ENCODE results near the gene GNAZ.

GNAZ gene

GRCh38 chr22:23064381-23065068, 5.8 kb upstream of the GNAZ start:
- no peak for DNase-seq
- Mint-ChIP-seq H3K36me3 (ENCODE audit: insufficient read depth) (peaks cover 4% of the 10 kb centered on the region), H3K27ac (no peak overlapping the region), H3K9me3 (no peaks in the 10 kb centered on the region), H3K27me3 (peaks cover 0 to 10% of the 10 kb centered on the region in 2 donors), H3K4me3 (no peak overlapping the region), H3K4me1 (ENCODE audit: low read depth in 2 of 2) (peaks cover 8 to 11% of the 10 kb centered on the region in 2 donors)
- no peak for ATAC-seq (replicated peaks)

DNA sequence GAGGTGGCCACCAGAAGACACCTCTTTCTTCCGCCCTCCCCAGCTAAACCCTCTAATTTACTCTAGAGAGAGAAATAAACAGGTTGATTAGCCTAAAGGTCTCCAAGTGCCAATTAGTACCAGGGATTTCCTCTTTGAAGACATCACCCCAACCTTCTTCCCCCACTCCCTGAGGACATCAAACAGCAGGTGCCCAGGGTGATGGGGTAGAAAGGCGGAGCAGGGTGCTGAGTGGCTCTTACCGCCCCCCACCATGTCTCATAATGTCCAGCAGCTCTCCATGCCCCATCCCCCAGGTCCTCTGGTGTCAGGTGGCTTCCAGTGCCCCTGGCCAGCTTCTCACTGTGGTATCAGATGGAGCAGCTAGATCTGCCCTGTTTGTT, 5.3 kb upstream of the GNAZ start:
- Mint-ChIP-seq H3K4me1 (ENCODE audit: low read depth in 2 of 2) (peaks cover 11 to 14% of the 10 kb centered on the region in 2 donors), H3K27ac (no peak overlapping the region), H3K4me3 (no peak overlapping the region), H3K9me3 (no peaks in the 10 kb centered on the region), H3K27me3 (peaks cover 0 to 10% of the 10 kb centered on the region in 2 donors), H3K36me3 (ENCODE audit: insufficient read depth) (peaks cover 7% of the 10 kb centered on the region)
- DNase-seq (no peak), ATAC-seq (replicated peaks) (no peak)

- DNase-seq = no peak
- H3K36me3 Mint-ChIP-seq (ENCODE audit: insufficient read depth) = peaks cover 7% of the 10 kb centered on the region
- no peak overlapping the region for H3K27ac Mint-ChIP-seq
Measured at GRCh38 chr22:23065495-23066122, 4.7 kb upstream of the GNAZ start.

GRCh38 chr22:23066200-23067022, 3.9 kb upstream of the GNAZ start:
- no peak for DNase-seq
- H3K27me3 Mint-ChIP-seq = peaks cover 0 to 2% of the 10 kb centered on the region in 2 donors
- H3K36me3 Mint-ChIP-seq (ENCODE audit: insufficient read depth) = peaks cover 8% of the 10 kb centered on the region
- ATAC-seq (replicated peaks) = no peak
- no peak overlapping the region for H3K4me3 Mint-ChIP-seq
- H3K27ac Mint-ChIP-seq = peak overlapping the region in 1 of 2 donors; percentile 1
- no peaks in the 10 kb centered on the region for H3K9me3 Mint-ChIP-seq
- peaks cover 14 to 19% of the 10 kb centered on the region in 2 donors for H3K4me1 Mint-ChIP-seq (ENCODE audit: low read depth in 2 of 2)

More at GRCh38 chr22:23065495-23066122, 4.7 kb upstream of the GNAZ start:
- Mint-ChIP-seq H3K9me3 (no peaks in the 10 kb centered on the region), H3K4me1 (ENCODE audit: low read depth in 2 of 2) (peaks cover 11 to 14% of the 10 kb centered on the region in 2 donors), H3K4me3 (no peak overlapping the region), H3K27me3 (peaks cover 0 to 5% of the 10 kb centered on the region in 2 donors)
- no peak for ATAC-seq (replicated peaks)

DNA sequence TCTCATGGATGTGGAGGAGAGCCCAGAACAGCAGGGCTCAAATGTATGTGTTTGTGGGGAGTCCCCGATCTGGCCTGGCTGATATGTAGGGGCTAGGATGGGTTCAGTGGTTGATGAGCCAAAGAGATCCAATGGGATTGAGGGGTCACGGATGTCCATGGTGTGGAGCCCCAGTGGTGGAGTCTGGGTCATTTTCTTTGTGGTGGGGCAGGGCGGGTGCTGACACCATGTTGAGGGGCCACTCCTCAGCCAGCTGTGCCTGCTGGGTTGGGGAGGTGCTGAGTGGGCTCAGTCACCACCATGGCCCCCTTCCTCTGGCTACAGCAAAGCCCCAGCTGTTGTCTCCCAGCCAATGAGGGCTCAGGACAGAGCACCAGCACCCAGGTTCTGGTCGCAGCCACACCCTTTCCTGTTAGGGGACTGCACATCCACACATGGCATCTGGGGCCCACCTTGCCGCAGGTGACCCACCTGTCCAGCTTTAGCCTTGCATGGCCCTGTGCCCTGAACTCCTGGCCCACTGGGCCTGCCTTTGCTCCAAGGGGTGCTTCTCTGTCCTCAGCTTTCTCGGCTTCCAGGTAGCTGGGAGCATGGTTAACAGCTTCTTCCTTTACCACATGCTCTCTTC, 3.2 kb upstream of the GNAZ start:
- H3K4me3 Mint-ChIP-seq = no peak overlapping the region

DNA sequence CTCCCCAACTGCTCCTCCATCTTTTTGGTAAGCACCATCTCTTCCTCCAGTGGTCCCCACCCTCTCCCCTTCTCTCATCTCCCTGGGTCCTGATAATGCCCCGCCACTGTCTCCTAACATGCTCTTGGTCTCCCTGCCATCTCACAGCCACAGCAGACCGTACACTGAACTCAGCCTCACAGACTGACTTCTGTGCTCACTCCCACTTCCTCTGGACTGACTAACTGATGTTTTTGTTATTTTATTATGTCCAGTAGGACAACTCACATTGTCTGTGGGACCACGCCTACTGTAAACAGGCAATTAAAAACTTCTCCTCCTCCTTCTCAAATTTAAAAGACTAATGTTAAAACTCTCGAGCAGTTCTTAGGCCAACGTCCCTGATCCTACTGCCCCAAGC, 2.6 kb upstream of the GNAZ start:
- ATAC-seq (replicated peaks) = no peak
- Mint-ChIP-seq H3K27me3 (peaks cover 0 to 12% of the 10 kb centered on the region in 2 donors), H3K4me3 (no peak overlapping the region), H3K27ac (peak overlapping the region; percentile 1 to 27), H3K4me1 (ENCODE audit: low read depth in 2 of 2) (peaks cover 17 to 19% of the 10 kb centered on the region in 2 donors), H3K9me3 (no peaks in the 10 kb centered on the region), H3K36me3 (ENCODE audit: insufficient read depth) (peaks cover 11% of the 10 kb centered on the region)
- DNase-seq = no peak

More for the DNA sequence above, 3.2 kb upstream of the GNAZ start:
- peaks cover 0 to 9% of the 10 kb centered on the region in 2 donors for H3K27me3 Mint-ChIP-seq
- DNase-seq (no peak), ATAC-seq (replicated peaks) (no peak)
- peak overlapping the region; percentile 1 to 27 for H3K27ac Mint-ChIP-seq
- no peaks in the 10 kb centered on the region for H3K9me3 Mint-ChIP-seq
- peaks cover 17 to 19% of the 10 kb centered on the region in 2 donors for H3K4me1 Mint-ChIP-seq (ENCODE audit: low read depth in 2 of 2)
- H3K36me3 Mint-ChIP-seq (ENCODE audit: insufficient read depth) = peaks cover 11% of the 10 kb centered on the region

DNA sequence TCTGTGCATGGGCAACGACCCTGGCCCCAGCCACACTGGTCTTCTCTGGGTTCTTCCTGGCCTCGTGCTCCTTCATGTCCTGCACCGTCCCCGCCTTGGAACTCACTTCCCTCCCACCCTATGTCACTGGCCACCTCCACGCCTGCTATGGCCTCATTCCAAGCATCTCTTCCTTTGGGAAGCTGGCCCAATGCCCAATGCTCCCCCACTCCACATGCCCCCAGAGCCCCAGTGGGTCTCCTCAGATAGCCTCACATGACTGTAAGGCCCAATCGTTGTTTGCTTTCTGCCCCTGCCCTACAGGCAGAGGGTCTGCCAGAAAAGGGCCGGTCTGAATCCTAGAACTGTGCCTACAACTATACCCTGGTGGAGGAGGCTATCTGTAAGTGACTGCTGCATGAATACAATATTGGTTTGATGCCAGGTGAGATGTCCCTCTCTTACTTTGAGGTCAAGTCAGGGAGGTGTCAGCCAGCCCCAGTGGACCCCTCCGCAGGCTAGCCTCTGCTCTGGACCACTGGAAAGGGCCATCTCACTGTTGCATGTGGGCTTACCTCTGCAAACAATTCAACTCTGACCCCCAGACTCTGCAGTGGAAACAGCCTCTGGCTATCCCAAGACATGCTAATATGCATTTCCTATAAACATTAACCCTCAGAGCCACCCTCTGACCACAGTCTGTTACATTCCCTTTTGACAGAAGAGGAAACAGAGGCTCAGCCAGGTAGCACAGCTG, 2.1 kb upstream of the GNAZ start:
- H3K36me3 Mint-ChIP-seq (ENCODE audit: insufficient read depth) = peaks cover 11% of the 10 kb centered on the region
- ATAC-seq (replicated peaks) = no peak
- no peaks in the 10 kb centered on the region for H3K9me3 Mint-ChIP-seq
- no peak overlapping the region for H3K4me3 Mint-ChIP-seq
- DNase-seq = no peak
- H3K27me3 Mint-ChIP-seq = peaks cover 0 to 15% of the 10 kb centered on the region in 2 donors
- H3K4me1 Mint-ChIP-seq (ENCODE audit: low read depth in 2 of 2) = peaks cover 17 to 19% of the 10 kb centered on the region in 2 donors
- peak overlapping the region; percentile 27 to 77 for H3K27ac Mint-ChIP-seq

- peak overlapping the region; percentile 79 to 82 for H3K4me3 Mint-ChIP-seq
- peaks cover 0 to 22% of the 10 kb centered on the region in 2 donors for H3K27me3 Mint-ChIP-seq
- H3K27ac Mint-ChIP-seq = peak overlapping the region in 1 of 2 donors; percentile 77
- DNase-seq (no peak), ATAC-seq (replicated peaks) (no peak)
- no peaks in the 10 kb centered on the region for H3K9me3 Mint-ChIP-seq
- H3K4me1 Mint-ChIP-seq (ENCODE audit: low read depth in 2 of 2) = peaks cover 17 to 19% of the 10 kb centered on the region in 2 donors
- H3K36me3 Mint-ChIP-seq (ENCODE audit: insufficient read depth) = peaks cover 11% of the 10 kb centered on the region
Measured at GRCh38 chr22:23068832-23069385, 1.4 kb upstream of the GNAZ start.

DNA sequence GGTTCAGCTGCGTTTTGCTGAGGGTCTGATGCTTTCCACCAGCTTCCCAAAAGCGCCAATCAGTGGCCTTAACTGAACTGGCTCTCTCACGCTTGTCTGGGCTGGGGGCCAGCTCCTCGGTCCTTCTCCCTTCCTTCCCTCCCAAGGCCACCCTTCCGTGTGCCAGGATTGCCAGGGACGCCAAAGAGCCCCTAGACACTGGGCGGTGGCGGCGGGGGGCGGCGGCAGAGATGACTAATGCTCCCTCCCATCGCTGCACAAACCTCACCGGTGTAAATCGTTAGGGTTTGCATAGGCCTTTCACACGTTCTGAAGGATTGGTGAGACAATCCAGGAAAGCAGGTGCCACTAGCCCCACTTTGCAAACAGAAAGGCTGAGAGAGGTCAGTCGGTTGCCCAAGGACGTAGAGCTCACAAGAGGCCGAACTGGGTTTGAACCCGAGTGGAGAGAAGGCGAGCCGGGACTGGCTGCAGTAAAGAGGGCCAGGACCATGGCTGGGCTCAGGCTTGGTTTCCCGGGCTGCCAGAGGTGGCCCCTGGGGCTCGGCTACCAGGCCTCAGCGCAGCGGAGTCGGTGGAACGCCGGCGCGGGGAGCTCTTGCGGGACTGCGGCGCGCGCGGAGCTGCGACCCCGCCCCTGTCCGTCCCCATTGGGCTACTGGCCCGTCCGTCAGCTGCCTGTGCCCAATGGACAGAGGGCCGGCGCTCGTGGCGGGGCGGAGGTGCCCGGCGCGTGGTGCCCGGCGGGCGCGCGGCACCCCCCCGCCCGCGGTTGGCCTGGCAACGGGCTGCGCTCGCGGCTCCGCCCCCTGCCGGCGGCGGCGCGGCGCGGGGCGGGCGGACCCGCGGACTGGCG, 589 bp upstream of the GNAZ start:
- H3K4me1 Mint-ChIP-seq (ENCODE audit: low read depth in 2 of 2) = peaks cover 17 to 19% of the 10 kb centered on the region in 2 donors
- H3K4me3 Mint-ChIP-seq = peak overlapping the region; percentile 79 to 82
- H3K27me3 Mint-ChIP-seq = peaks cover 0 to 30% of the 10 kb centered on the region in 2 donors
- no peaks in the 10 kb centered on the region for H3K9me3 Mint-ChIP-seq
- peaks cover 11% of the 10 kb centered on the region for H3K36me3 Mint-ChIP-seq (ENCODE audit: insufficient read depth)
- ATAC-seq (replicated peaks) (peak; percentile 96), DNase-seq (peak; percentile 89 to 91 (median 89))
- H3K27ac Mint-ChIP-seq = peak overlapping the region; percentile 52 to 77

DNA sequence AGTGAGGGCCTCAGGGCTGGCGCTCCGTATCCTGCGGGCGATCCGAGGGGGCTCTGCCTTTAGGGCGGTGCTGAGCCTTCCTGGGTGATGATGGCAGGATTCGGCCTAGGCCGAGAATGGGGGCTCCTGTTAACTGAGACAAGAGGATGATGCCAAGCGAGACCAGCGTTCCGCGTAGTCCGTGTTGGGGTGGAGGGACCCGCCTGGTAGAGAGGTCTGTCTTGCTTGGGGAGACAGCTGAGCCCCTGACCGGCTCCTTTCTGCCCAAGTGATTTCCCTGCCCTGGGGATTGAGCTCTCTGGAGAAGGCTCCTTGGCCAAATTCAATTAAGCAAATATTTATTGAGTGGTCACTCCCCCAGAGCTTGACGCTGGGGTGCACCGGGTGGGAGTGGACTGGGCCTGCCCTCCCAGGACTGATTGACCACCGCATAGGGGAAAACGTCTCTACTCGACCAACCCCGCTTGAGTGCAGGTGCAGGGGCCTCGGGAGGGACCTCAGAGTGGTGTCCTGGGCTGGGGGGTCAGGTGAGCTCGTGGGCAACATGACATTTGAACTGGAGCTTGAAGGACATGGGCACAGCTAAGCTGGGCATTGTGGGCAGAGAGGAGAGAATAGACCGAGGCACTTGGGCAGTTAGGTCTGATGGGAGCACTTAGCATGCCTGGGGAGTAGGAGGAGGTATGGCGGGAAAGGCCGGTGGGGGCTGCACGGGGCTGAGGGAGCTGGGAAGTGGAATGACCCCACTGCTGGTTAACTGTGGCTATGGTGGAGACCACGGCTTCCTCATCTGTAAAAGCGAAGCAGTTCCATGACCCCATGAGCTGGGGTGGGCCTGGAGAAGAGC, 1.1 kb downstream of the GNAZ start:
- Mint-ChIP-seq H3K9me3 (no peaks in the 10 kb centered on the region), H3K4me1 (ENCODE audit: low read depth in 2 of 2) (peaks cover 17 to 19% of the 10 kb centered on the region in 2 donors), H3K27ac (peak overlapping the region in 1 of 2 donors; percentile 38), H3K36me3 (ENCODE audit: insufficient read depth) (peaks cover 10% of the 10 kb centered on the region), H3K4me3 (peak overlapping the region; percentile 56 to 64), H3K27me3 (peaks cover 0 to 32% of the 10 kb centered on the region in 2 donors)
- no peak for ATAC-seq (replicated peaks)
- DNase-seq = no peak
